ENCODE data around the gene CCT3.

DNA sequence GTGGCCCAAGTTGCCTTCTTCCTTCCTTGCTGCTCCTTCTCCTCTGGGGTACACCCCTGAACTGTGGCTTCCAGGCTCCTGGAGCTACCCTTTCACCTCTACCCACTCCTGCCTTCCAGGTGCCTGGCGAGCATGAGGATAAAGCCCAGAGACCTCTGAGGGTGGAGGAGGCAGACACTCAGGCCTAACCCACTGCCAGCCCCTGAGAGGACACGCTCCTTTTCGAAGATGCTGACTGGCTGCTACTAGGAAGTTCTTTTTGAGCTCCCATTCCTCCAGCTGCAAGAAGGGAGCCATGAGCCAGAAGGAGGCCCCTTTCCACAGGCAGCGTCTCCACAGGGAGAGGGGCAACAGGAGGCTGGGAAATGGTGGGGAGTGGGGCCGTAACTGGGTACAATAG lies 46.6 kb upstream of the CCT3 start:
- TF ChIP-seq, protein P1, sequence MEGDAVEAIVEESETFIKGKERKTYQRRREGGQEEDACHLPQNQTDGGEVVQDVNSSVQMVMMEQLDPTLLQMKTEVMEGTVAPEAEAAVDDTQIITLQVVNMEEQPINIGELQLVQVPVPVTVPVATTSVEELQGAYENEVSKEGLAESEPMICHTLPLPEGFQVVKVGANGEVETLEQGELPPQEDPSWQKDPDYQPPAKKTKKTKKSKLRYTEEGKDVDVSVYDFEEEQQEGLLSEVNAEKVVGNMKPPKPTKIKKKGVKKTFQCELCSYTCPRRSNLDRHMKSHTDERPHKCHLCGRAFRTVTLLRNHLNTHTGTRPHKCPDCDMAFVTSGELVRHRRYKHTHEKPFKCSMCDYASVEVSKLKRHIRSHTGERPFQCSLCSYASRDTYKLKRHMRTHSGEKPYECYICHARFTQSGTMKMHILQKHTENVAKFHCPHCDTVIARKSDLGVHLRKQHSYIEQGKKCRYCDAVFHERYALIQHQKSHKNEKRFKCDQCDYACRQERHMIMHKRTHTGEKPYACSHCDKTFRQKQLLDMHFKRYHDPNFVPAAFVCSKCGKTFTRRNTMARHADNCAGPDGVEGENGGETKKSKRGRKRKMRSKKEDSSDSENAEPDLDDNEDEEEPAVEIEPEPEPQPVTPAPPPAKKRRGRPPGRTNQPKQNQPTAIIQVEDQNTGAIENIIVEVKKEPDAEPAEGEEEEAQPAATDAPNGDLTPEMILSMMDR (IDR thresholded peaks at IDR 0.05): no peak
- no peak for TF ChIP-seq POLR2A (IDR thresholded peaks at IDR 0.05)

All from body of pancreas (tissue), 4 donors.